Measurements from ENCODE around the gene PEX5L. TPM values are rescaled to one million over a fixed set of nuclear protein-coding genes. Genes with fewer than 3 reads are reported as not detected.
"Not testable (repeated sequence)": the region's sequence is repeated elsewhere in the genome, so short reads cannot be mapped to it uniquely, and the experiment has no call there.

Gene PEX5L
- total RNA-seq, 2 donors from 2014 or later, result 1.1 to 4.1 TPM

- Histone ChIP-seq H3K27me3 (replicated peaks; ENCODE audit: insufficient read depth) (no peaks in the 10 kb centered on the region), H3K4me1 (replicated peaks) (no peaks in the 10 kb centered on the region), H3K36me3 (no peaks in the 10 kb centered on the region), H3K4me3 (no peak overlapping the region), H3K9me3 (peaks cover 5% of the 10 kb centered on the region), H3K27ac (no peak overlapping the region)
- no peak for TF ChIP-seq POLR2A (IDR thresholded peaks at IDR 0.05)
- TF ChIP-seq, protein P1, sequence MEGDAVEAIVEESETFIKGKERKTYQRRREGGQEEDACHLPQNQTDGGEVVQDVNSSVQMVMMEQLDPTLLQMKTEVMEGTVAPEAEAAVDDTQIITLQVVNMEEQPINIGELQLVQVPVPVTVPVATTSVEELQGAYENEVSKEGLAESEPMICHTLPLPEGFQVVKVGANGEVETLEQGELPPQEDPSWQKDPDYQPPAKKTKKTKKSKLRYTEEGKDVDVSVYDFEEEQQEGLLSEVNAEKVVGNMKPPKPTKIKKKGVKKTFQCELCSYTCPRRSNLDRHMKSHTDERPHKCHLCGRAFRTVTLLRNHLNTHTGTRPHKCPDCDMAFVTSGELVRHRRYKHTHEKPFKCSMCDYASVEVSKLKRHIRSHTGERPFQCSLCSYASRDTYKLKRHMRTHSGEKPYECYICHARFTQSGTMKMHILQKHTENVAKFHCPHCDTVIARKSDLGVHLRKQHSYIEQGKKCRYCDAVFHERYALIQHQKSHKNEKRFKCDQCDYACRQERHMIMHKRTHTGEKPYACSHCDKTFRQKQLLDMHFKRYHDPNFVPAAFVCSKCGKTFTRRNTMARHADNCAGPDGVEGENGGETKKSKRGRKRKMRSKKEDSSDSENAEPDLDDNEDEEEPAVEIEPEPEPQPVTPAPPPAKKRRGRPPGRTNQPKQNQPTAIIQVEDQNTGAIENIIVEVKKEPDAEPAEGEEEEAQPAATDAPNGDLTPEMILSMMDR (IDR thresholded peaks at IDR 0.05), result no peak
- TF ChIP-seq POLR2AphosphoS5 (IDR thresholded peaks at IDR 0.05), result no peak
- intact Hi-C loops (cut with DNase I), result no loop called here
- 73% methylated on average over 1 of the region's 1 CpG for WGBS
- no peak for DNase-seq (ENCODE audit: low spot score)
Observed at GRCh38 chr3:180062771-180063170, 26.0 kb upstream of the PEX5L start.

- no peaks in the 10 kb centered on the region for H3K4me1 ChIP-seq (replicated peaks)
- H3K4me3 ChIP-seq, result no peak overlapping the region
- DNase-seq (ENCODE audit: low spot score), result no peak
- H3K27me3 ChIP-seq (replicated peaks; ENCODE audit: insufficient read depth), result no peaks in the 10 kb centered on the region
- H3K36me3 ChIP-seq, result no peaks in the 10 kb centered on the region
- intact Hi-C loops (cut with DNase I), result no loop called here
- H3K9me3 ChIP-seq, result peaks cover 5% of the 10 kb centered on the region
- H3K27ac ChIP-seq, result no peak overlapping the region
- TF ChIP-seq, protein P1 (IDR thresholded peaks at IDR 0.05), result no peak
- no peak for TF ChIP-seq POLR2A (IDR thresholded peaks at IDR 0.05)
- no peak for TF ChIP-seq POLR2AphosphoS5 (IDR thresholded peaks at IDR 0.05)
Observed at GRCh38 chr3:180059356-180059755, 22.6 kb upstream of the PEX5L start.

GRCh38 chr3:180058238-180058637, 21.5 kb upstream of the PEX5L start:
- no peaks in the 10 kb centered on the region for H3K36me3 ChIP-seq
- intact Hi-C loops (cut with DNase I), result no loop called here

DNA sequence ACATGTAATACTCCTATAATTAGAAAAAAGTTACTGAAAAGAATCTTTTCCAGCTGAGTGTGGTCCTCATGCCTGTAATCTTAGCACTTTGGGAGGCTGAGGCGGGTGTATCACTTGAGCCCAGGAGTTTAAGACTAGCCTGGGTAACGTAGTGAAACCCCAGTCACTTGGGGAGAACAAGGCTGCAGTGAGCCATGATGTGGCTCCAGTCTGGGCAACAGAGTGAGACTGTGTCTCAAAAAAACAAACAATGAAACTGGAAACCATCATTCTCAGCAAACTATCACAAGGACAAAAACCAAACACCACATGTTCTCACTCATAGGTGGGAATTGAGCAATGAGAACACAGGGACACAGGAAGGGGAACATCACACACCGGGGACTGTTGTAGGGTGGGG, 18.9 kb upstream of the PEX5L start:
- intact Hi-C loops (cut with DNase I); H3K4me1 ChIP-seq (replicated peaks); H3K27me3 ChIP-seq (replicated peaks; ENCODE audit: insufficient read depth); H3K4me3 ChIP-seq; H3K27ac ChIP-seq; DNase-seq (ENCODE audit: low spot score); H3K36me3 ChIP-seq; H3K9me3 ChIP-seq: not testable (repeated sequence)
- WGBS, result 55% methylated on average over 3 of the region's 3 CpGs

More at GRCh38 chr3:180058238-180058637, 21.5 kb upstream of the PEX5L start:
- no peak overlapping the region for H3K4me3 ChIP-seq
- H3K27me3 ChIP-seq (replicated peaks; ENCODE audit: insufficient read depth), result no peaks in the 10 kb centered on the region
- no peak for DNase-seq (ENCODE audit: low spot score)
- peaks cover 5% of the 10 kb centered on the region for H3K9me3 ChIP-seq
- TF ChIP-seq POLR2A (IDR thresholded peaks at IDR 0.05), result no peak
- TF ChIP-seq POLR2AphosphoS5 (IDR thresholded peaks at IDR 0.05), result no peak
- TF ChIP-seq, protein P1 (IDR thresholded peaks at IDR 0.05), result no peak
- H3K4me1 ChIP-seq (replicated peaks), result no peaks in the 10 kb centered on the region
- no peak overlapping the region for H3K27ac ChIP-seq

DNA sequence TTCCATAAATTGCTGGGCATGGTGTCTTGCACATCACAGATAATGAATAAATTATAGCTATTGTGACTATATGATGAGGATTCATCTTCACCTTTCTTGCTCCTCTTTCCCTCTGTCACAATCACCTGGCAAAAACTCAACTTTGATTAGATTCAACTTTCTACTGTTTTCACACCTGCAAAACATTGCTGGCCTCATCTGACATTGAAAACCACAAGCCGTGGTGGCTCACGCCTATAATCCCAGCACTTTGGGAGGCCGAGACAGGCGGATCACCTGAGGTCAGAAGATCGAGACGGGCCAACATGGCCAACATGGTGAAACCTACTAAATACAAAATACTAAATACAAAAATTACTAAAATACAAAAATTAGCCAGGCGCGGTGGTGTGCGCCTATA, 12.7 kb upstream of the PEX5L start:
- 93% methylated on average over 9 of the region's 9 CpGs for WGBS
- H3K4me1 ChIP-seq (replicated peaks), result no peaks in the 10 kb centered on the region
- no peak overlapping the region for H3K4me3 ChIP-seq
- H3K36me3 ChIP-seq, result no peaks in the 10 kb centered on the region
- H3K27me3 ChIP-seq (replicated peaks; ENCODE audit: insufficient read depth), result no peaks in the 10 kb centered on the region
- H3K9me3 ChIP-seq, result no peaks in the 10 kb centered on the region
- no peak for DNase-seq (ENCODE audit: low spot score)
- H3K27ac ChIP-seq, result no peak overlapping the region
- no peak for TF ChIP-seq POLR2AphosphoS5 (IDR thresholded peaks at IDR 0.05)
- TF ChIP-seq, protein P1 (IDR thresholded peaks at IDR 0.05), result no peak
- no peak for TF ChIP-seq POLR2A (IDR thresholded peaks at IDR 0.05)
- intact Hi-C loops (cut with DNase I), result no loop called here

Measured in prostate gland (tissue), 2 donors.